PC-9 (cell line): ENCODE data around the gene CLDN8. TPM values are rescaled to one million over a fixed set of nuclear protein-coding genes. Genes with fewer than 3 reads are reported as not detected.

Experiments used
- BruUV-seq: library from RNA; stranded (reverse); fragments of 400-500 nt; replicated peaks from 2 replicates; lab custom pipeline; 2021; lab: Mats Ljungman, UMichigan
- CTCF ChIA-PET: fragments of 300-600 bp; sonication (Branson Sonifier 250); formaldehyde crosslinking; loops from one replicate; lab custom pipeline; 2022; ENCODE audit warnings: antibody characterized with exemption; lab: Charles Lee
- POLR2A ChIA-PET: fragments of 300-600 bp; sonication (Branson Sonifier 250); formaldehyde crosslinking; loops from one replicate; lab custom pipeline; 2022; ENCODE audit warnings: antibody characterized with exemption; ENCODE audit not compliant: unreplicated experiment; lab: Charles Lee
- DNase-seq, 2 experiments: peaks; one replicate each; pipeline versions ENCODE4 v3.0.0 to v3.0.0-alpha.2; 2015 to 2022; ENCODE audit warnings: mixed read lengths in 1 of 2
- H2AFZ ChIP-seq: fragments of 200-600 bp; sonication (generic); 2 replicates; pipeline ENCODE4 v1.8.1; 2017; ENCODE audit warnings: antibody characterized with exemption
- H3F3A ChIP-seq: fragments of 200-600 bp; sonication (generic); 2 replicates; pipeline ENCODE4 v1.8.1; 2017; ENCODE audit warnings: antibody characterized with exemption, mild to moderate bottlenecking, low read depth; ENCODE audit not compliant: insufficient read depth
- H3K27ac ChIP-seq: fragments of 200-600 bp; sonication (generic); 2 replicates; pipeline ENCODE4 v1.6.1; 2016; ENCODE audit warnings: mixed run types
- H3K27me3 ChIP-seq: fragments of 200-600 bp; sonication (generic); 2 replicates; pipeline ENCODE4 v1.6.1; 2016; ENCODE audit warnings: low read depth, mixed run types; ENCODE audit not compliant: insufficient read depth
- H3K36me3 ChIP-seq: fragments of 200-600 bp; sonication (generic); 2 replicates; pipeline ENCODE4 v1.6.1; 2016; ENCODE audit warnings: low read depth, mixed run types
- H3K4me1 ChIP-seq: fragments of 200-600 bp; sonication (generic); replicated peaks from 2 replicates; pipeline ENCODE4 v1.6.1; 2016; ENCODE audit warnings: mixed run types; ENCODE audit not compliant: insufficient read depth
- H3K4me2 ChIP-seq: fragments of 200-600 bp; sonication (generic); 2 replicates; pipeline ENCODE4 v1.6.1; 2017; ENCODE audit warnings: mixed run types
- H3K4me3 ChIP-seq: fragments of 200-600 bp; sonication (generic); 2 replicates; pipeline ENCODE4 v1.6.1; 2016; ENCODE audit warnings: mixed run types
- H3K79me2 ChIP-seq: fragments of 200-600 bp; sonication (generic); 2 replicates; pipeline ENCODE4 v1.6.1; 2017; ENCODE audit warnings: low read depth, mixed run types
- H3K9me2 ChIP-seq: fragments of 200-600 bp; sonication (generic); 2 replicates; pipeline ENCODE4 v1.8.1; 2017; ENCODE audit warnings: mild to moderate bottlenecking; ENCODE audit not compliant: insufficient read depth
- H3K9me3 ChIP-seq: fragments of 200-600 bp; sonication (generic); 2 replicates; pipeline ENCODE4 v1.8.1; 2016; ENCODE audit warnings: low read depth; ENCODE audit not compliant: insufficient read depth
- H4K20me1 ChIP-seq: fragments of 200-600 bp; sonication (generic); 2 replicates; pipeline ENCODE4 v1.8.1; 2017; ENCODE audit not compliant: insufficient read depth
- CTCF ChIP-seq: fragments of 200-600 bp; sonication (generic); conservative IDR thresholded peaks from 2 replicates; pipeline ENCODE4 v1.6.1; 2017; ENCODE audit warnings: mixed run types, antibody characterized with exemption, mild to moderate bottlenecking, moderate library complexity
- EZH2 ChIP-seq: fragments of 200-600 bp; sonication (generic); IDR thresholded peaks from 2 replicates; pipeline ENCODE4 v1.8.0; 2017; ENCODE audit warnings: antibody characterized with exemption, low read depth
- intact Hi-C: fragments of 100-400 bp; cut with micrococcal nuclease; formaldehyde crosslinking; loops from one replicate; pipeline ENCODE4 v1.10.0; 2022; ENCODE audit not compliant: unreplicated experiment
- total RNA-seq: library from RNA; stranded (reverse); gene quantifications from 2 replicates; pipeline ENCODE4 v1.2.3, GENCODE V29; 2021

The CLDN8 gene
- total RNA-seq, 1 experiment from 2014 or later, result 1.2 TPM

GRCh38 chr21:30189773-30190172 lies 26.1 kb downstream of the CLDN8 start:
- no peaks in the 10 kb centered on the region for H3F3A ChIP-seq
- no peak for DNase-seq
- H3K36me3 ChIP-seq, result no peaks in the 10 kb centered on the region
- no peak for TF ChIP-seq EZH2
- TF ChIP-seq CTCF, result no peak
- no peaks in the 10 kb centered on the region for H3K27me3 ChIP-seq
- no peak overlapping the region for H3K27ac ChIP-seq
- BruUV-seq, result no TSS peak
- POLR2A ChIA-PET, result no interaction called here
- H3K79me2 ChIP-seq, result no peaks in the 10 kb centered on the region
- intact Hi-C loops, result no loop called here
- H3K4me2 ChIP-seq, result no peak overlapping the region
- CTCF ChIA-PET, result no interaction called here
- no peaks in the 10 kb centered on the region for H3K4me1 ChIP-seq
- H2AFZ ChIP-seq, result no peak overlapping the region
- H3K9me2 ChIP-seq, result no peaks in the 10 kb centered on the region
- H3K9me3 ChIP-seq, result no peaks in the 10 kb centered on the region
- no peak overlapping the region for H3K4me3 ChIP-seq
- no peaks in the 10 kb centered on the region for H4K20me1 ChIP-seq

- no peak overlapping the region for H3K4me2 ChIP-seq
- DNase-seq, result no peak
- no peaks in the 10 kb centered on the region for H3K36me3 ChIP-seq
- no peak overlapping the region for H3K27ac ChIP-seq
- no peaks in the 10 kb centered on the region for H4K20me1 ChIP-seq
- no peaks in the 10 kb centered on the region for H3K27me3 ChIP-seq
- no peaks in the 10 kb centered on the region for H3K79me2 ChIP-seq
- no peak overlapping the region for H2AFZ ChIP-seq
- BruUV-seq, result no TSS peak
- no peaks in the 10 kb centered on the region for H3K9me2 ChIP-seq
- no peaks in the 10 kb centered on the region for H3K4me1 ChIP-seq
- intact Hi-C loops, result no loop called here
- CTCF ChIA-PET, result no interaction called here
- TF ChIP-seq EZH2, result no peak
- no peak for TF ChIP-seq CTCF
- H3K4me3 ChIP-seq, result no peak overlapping the region
- no peaks in the 10 kb centered on the region for H3F3A ChIP-seq
- POLR2A ChIA-PET, result no interaction called here
- no peaks in the 10 kb centered on the region for H3K9me3 ChIP-seq
Measured at GRCh38 chr21:30186242-30186641, 29.7 kb downstream of the CLDN8 start.

GRCh38 chr21:30168086-30168485 lies 47.8 kb downstream of the CLDN8 start:
- no peaks in the 10 kb centered on the region for H3K27me3 ChIP-seq
- no peaks in the 10 kb centered on the region for H3K79me2 ChIP-seq
- intact Hi-C loops, result no loop called here
- CTCF ChIA-PET, result no interaction called here
- H2AFZ ChIP-seq, result 0 out of 2 replicates have a peak overlapping the region, but pooled peaks have one; percentile 2
- no peaks in the 10 kb centered on the region for H3K36me3 ChIP-seq
- no peaks in the 10 kb centered on the region for H4K20me1 ChIP-seq
- no TSS peak for BruUV-seq
- H3K4me3 ChIP-seq, result no peak overlapping the region
- H3K9me3 ChIP-seq, result no peaks in the 10 kb centered on the region
- TF ChIP-seq EZH2, result no peak
- no peak for TF ChIP-seq CTCF
- no peaks in the 10 kb centered on the region for H3K9me2 ChIP-seq
- no peak overlapping the region for H3K4me2 ChIP-seq
- POLR2A ChIA-PET, result no interaction called here
- H3F3A ChIP-seq, result no peaks in the 10 kb centered on the region
- no peak for DNase-seq
- H3K27ac ChIP-seq, result no peak overlapping the region
- H3K4me1 ChIP-seq, result no peaks in the 10 kb centered on the region
